HG02642 (cell line): ENCODE measurements around the gene COL25A1.
"Not testable (repeated sequence)": the region's sequence is repeated elsewhere in the genome, so short reads cannot be mapped to it uniquely, and the experiment has no call there.

ENCODE experiments used
- ATAC-seq: cut with Tn5 transposase; IDR thresholded peaks from one replicate; pipeline ENCODE4 v1.9.1; 2021; ENCODE audit warnings: mild to moderate bottlenecking; ENCODE audit not compliant: unreplicated experiment, poor library complexity

Gene COL25A1

DNA sequence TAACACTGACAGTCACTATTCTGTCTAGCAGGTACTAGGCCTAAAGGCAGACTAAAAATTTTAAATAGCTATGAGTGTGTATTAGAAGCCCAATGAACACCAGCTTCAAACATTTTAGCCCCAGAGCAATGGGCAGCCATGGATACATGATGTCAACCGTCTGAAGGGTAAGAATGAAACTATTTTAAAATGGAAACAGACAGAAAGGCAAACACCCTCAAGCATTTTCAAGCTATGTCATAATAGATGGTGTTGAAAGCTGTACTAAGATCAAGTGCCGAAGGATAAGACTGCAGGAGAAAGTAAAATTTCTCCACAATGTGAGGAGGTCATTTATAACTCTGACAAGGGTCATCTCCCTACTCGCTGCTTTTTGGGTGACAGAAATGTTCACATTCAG is 225.0 kb downstream of the COL25A1 start:
- ATAC-seq: no peak

DNA sequence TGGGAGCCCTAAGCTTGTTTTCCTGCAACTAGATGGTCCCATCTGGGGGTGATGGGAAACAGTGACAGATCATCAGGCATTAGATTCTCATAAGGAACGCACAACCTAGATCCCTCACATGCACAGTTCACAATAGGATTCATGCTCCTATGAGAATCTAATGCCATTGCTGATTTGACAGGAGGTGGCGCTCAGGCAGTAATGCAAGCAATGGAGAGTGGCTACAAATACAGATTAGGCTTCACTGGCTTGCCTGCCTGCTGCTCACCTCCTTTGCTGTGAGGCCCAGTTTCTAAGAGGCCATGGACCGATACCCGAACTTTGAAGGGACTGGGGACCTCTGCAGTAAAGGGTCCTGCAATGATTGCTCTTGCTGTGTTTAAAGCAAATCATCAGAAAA is 225.7 kb downstream of the COL25A1 start:
- ATAC-seq: not testable (repeated sequence)

DNA sequence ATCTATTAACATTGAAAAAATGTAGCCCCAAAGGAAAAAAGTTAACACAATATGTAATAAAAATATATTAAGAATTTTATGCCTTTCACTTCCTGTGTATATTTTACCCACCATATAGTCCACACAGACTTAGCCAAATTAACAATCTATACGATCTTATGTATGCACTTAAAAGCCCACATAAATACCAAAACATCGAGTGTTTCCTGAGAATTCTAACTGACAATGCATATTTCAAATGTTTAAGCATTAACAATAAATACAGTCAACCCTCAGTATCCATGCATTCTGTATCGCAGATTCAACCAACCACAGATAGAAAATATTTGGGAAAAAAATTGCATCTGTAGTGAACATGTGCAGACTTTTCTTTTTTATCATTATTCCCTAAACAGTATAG is 226.8 kb downstream of the COL25A1 start:
- no peak for ATAC-seq

DNA sequence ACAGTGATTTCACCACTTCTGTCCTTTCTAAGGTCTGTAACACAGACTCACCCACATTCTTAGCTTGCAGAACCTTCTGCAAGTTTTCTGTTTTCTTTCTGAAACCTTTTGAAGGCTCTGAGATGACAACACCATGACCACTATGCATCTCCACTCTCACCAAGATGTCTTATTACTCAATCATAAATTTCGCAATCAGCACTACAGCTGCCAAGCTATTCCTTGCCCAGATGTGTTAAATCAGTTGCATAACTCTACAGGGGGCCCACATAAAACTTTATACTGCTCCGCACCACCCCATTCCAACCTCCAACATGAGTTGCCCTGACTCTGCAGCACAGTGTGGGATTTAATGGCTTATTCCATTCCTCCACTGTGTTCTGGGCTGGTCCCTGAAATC is 229.9 kb downstream of the COL25A1 start:
- no peak for ATAC-seq

DNA sequence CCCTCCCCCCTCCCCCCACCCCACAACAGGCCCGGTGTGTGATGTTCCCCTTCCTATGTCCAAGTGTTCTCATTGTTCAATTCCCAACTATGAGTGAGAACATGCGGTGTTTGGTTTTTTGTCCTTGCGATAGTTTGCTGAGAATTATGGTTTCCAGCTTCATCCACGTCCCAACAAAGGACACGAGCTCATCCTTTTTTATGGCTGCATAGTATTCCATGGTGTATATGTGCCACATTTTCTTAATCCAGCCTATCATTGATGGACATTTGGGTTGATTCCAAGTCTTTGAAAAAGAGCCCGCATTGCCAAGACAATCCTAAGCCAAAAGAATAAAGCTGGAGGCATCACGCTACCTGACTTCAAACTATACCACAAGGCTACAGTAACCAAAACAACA is 231.8 kb downstream of the COL25A1 start:
- ATAC-seq: not testable (repeated sequence)

DNA sequence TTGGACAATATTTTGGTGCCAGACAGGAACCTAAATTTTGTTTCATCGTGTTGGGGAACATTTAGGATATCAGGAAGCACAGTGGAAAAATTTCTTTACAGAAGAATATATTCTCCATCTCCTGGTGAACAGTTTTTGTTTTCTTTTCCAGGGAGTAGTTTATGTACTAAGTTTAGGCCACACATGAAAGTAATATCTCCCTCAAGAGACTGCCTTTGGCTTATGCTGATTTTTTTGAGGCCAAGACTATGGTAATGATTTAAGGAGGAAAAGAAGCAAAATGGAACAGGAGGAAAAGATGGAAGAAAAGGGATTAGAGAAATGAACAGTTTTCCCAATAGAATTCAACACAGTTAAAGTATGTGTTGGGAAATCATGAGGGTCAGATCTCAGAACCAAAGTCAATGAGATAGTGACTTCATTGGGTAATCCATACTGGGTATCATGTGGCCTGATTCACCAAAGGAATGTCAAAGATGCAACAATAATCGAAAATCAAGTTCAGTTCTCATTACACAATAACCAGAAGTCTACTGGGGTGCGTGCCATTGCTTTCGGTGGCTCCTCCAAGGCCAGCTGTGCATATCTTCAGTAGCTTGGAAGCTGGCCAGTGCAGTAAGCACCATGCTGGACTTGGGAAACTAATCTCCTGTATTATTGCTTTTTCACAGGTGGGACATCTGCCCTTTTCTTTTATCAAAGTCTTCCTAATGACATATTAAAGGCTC is 234.8 kb downstream of the COL25A1 start:
- no peak for ATAC-seq

DNA sequence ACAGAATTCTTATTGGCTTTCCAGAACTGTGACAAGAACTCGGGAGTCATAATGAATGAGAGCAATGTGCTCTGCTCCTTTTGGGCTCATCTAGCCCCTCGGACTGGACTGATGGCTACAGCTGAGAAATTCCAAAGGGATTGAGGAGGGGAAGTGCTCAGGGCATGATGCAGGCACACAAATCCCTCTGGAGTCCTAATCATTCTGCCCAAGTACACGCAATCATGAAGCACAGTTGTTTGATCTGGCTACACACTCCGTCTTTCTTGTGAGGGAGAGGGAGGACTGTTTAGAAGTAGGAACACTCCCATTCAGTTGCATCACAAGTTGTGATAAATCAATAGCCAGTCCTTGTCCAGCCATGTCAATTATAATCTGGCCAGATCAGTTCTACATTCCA is 237.5 kb downstream of the COL25A1 start:
- ATAC-seq: no peak

DNA sequence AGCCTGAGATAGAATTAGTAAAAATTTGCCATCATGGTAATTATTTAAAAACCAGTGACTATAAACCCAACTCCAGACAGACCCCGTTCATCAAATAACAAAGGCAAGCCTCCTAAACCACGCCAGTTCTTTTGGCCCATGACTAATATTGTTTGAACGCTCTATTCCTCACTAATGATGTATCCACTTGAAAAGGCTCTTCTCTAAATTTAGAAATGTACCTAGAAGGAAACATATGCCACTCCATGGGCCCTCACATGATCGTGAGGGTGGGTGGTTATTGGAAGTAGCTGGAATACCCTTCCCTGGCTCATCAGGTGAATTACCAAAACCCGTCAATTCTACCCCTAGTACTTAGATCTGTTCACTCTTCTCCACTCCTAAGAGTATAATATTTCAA is 249.2 kb downstream of the COL25A1 start:
- no peak for ATAC-seq

DNA sequence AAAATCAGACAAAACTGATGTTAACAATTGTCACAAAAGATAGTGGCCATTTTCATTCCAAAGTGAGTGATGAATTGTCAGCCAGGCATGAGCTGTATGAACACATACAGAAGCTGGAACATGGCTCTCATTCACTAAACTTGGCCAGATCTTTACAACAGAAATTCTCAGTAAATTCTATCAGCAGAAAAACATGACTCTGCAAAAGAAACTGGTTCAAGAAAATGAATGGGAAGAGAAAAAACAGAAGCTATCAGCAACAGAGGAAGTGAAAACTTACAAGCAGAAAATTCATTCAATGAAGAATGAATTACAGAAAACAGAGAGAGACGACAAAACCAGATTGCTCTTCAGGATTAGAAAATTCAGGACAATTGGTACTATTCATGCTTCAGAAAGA is 249.6 kb downstream of the COL25A1 start:
- ATAC-seq: no peak

DNA sequence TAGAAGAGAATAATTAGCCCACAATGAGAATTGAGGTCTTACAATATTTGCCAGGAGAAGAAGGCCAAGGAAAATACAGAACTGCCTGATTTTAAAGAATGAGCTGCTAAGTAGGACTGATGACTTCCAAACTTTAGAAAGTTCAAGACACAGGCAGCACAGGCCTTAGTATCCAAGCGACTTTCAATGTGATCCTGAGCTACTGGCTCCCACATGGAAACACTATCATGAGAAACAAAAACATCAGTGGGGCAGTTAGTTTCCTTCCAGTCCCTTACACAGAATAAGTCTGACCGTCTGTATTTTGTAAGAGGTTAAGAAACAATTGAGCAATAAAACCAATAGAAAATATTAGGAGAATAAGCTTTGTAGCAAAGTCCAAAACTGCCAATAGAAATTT is 251.4 kb downstream of the COL25A1 start:
- no peak for ATAC-seq

DNA sequence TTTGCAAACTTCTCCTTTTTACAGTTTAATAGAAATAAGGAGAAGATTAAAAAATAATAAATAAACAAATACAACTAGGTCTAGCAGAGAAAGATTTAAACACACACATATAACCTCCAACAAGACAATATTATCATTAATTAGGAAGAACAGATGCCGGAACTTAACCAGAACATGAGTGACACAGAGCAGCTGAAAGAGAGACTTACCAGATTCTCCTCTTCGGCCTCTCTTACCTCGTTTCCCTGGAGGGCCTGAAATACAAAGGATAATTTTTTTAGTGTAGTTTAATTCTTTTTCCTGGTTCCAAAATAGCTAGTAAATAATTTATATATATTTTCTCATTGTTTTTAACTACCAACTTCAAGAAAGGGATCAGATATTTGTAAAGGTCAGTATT is 252.5 kb downstream of the COL25A1 start:
- no peak for ATAC-seq

DNA sequence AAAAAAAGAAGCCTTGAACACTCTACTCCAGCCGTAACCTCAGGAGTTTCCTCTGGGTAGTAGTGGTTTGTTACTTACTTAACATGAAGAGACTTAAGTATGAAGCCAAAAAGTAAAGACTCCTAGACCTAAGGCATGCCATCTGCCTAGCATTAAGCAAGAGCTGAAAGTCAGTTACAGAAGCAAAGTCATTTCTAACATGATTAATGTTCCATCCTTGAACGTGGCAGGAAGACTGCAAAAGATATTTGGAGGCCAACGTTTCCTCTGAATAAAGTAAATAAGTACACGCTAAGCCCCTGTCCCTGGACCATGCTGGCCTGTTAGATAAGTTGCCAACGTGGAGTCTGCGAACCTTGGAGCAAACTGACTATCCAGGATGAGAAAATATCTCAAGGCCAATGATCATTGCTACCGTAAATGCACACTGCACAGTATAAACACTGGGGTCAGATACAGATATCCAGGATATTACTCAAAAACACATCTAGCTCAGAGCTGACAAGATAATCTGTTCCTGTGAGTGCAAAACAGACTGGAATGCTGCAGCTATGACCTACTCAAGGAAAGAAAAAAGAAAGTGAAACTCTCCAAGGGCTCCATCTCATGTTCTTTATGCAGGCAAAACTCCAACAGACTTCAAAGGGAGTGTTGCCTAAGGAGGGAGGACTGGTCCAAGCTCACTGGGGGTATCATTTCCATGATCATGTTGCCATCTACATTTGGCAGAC is 255.8 kb downstream of the COL25A1 start:
- ATAC-seq: no peak

DNA sequence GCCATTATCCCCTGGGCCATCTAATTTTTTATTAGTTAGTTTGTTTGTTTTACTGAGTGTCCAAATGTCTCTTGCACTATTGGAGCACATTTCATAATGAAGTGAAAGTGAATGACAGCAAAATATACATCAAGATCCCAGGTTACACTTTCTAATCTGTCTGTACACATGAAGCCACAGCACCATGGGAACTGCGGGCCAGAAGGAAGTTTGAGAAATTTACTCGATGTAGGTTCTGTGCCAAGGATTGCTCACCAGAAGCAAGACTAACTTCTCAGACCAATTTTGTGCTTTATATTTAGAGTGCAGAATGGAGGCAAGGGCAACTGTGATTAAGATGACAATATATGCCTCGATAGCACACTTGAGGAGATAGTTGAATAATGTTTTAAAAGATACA is 258.0 kb downstream of the COL25A1 start:
- no peak for ATAC-seq

DNA sequence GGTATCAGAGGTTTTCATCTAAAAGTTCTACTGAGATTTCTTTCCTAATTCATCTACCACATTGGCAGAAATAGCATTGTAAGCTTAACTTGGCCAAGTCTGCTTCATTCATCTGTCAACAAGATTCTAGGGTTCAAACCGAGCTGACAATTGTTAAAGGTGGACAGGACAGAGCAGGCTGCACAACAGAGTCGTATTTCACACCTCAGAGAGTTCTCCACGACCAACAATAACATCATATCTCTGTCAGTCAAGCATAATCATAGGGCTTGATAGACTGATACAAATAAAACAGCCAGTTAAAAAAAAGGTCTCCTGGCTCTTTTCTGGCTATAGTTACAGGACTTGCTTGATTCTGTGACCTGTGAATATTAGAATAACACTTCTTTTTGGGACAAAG is 259.2 kb downstream of the COL25A1 start:
- no peak for ATAC-seq

DNA sequence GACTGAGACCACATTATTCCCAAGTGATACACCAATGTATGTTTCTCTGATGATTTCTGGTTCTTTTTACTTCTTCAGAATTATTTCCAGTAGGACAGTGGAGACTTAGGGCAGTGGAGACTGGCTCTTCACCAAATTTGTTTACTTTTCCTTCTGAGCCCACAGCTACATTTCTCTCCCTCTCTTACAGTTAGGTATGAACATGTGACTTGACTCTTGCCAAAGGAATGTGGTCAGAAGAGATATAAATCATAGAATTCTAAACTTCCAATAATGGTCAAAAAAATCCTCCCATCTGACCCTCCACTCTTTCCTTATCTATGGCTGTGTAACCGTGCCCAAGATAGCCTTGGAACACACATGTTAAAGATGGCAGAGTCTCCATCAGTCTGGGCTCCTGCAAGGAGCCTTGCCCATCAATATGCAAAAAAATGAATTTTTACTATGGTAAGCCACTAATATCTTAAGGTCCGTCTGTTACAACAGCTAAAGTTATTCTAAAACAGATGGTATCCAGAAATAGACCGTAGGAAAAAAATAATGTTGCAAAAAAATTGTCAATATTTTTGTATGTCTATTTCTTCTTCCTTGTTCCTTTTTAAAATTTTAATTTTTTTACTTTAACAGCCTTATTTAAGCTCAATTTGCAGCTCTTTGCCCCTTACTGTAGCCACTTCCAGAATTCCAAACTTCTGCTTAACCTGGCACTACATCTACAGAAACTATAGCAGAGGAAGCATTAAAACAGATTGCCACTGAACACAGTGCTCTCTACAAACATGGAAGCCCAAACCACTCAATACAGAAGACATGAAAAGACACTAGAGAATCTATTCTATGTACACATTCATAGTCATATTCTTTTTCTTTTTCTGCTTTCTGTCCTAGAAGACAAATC is 260.7 kb downstream of the COL25A1 start:
- ATAC-seq: no peak

DNA sequence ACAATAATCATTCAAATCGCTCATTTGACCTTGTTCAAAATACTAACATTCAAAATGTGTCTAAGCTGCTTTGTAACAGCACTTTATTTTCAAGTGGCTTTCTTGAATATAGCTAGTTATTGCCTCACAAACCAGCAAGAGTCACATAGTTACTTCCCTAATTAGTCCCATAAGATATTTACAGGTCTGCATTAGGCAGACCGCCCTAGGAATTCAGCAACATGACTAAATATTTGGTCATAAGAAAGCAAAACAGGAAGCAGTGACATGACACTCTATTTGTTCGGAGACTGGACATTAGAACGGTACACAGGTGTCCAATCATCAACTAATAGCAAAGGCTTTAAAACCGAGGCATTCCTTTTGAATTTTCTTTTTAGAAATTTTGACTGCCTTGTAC is 262.0 kb downstream of the COL25A1 start:
- no peak for ATAC-seq

DNA sequence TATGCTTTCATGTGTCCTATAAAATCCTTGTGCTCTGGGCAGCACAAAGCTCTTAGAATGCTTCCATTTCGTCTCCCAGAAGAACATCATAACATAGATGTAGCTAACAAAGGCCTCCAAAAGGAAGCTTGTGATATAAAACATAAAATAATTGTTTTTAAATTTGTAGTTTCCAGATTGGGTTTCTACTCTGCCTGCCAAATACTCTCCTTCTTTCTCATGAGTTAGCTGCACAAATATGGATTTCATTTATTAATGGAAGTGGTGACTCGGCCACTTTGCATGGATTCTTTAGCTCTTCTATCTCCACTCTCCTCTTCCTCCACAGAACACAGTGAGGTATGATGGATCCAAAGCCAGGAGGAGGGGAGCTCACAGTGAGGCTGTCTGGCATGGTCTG is 265.4 kb downstream of the COL25A1 start:
- ATAC-seq: no peak

DNA sequence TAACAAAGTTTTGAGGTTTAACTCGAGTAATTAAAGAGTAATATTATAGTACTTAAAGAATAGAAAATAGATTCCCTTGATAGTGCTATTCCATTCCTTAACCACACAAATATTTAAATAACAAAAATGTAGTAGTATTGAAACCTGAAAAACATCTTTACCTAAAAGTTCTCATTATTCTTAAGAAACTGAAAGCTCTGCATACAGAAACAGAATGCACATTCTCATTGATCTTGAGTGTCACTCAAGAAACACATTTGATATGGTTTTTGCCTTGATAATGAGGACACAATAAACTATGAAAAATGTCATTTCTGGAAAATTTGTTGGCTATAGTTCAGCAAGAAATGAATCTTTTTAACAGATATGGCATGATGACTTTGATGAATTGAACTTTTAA is 268.5 kb downstream of the COL25A1 start:
- no peak for ATAC-seq

DNA sequence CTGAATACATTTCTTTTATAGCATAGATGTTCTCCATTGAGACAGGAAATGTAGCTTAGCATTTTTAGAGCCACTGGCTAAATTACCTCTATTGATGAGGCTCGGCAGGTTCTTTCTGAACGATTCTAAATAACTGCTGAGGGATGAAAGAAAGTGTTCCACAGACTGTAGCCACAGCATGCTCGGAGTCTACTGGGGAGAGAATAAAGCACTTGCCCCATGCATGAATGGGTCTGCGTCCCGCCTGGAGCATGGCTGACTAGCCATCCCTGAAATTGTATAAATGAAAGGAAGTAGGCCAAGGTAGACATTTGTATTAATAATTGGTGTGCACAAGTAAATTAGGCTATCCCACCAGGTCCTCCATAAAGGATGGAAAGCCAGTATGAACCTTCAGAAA is 269.8 kb downstream of the COL25A1 start:
- ATAC-seq: no peak

DNA sequence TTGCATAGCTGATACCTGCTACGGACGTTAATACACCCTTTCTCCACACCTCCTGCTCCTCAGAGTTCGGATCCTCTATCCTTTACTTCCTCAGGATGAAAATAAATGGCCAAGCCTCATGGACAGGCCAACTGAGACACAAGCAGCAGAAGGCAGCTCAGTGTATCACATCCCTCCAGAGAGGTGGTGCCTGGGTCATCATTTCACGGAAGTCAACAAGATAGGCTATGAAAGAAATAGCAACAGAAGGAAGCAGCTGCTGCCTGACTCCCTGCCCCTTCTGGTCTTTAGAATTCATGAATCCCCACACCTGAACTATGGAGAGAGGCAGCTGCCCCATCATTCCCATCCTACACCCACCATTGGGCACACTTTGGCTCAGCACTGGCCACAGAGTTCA is 272.5 kb downstream of the COL25A1 start:
- ATAC-seq: no peak

DNA sequence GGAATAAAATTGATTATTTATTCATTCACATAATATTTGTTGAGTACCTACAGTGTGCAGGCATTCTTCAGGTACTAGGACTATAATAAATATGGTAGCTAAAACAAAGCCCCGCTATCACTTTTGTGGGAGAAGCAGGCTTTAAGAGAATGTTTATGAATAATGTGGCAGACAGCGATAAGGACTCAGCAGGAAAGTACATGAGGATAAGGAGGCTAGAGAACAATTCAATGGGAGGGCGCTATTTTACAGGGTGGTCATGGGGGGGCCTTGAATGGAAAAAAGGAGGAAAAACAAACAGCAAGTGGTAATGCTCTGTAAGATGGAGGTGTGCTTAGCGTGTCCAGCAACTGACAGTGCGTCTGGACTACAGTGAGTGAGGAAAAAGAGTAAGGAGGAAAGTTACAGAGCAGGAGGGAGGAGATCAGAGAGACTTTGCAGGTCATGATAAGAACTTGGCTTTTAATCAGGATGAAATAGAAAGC is 275.4 kb downstream of the COL25A1 start:
- no peak for ATAC-seq
